HL-60 (cell line): ENCODE data around the gene ARHGAP23.
A peak's percentile ranks its signal among the peaks of the same experiment; 100 is the strongest.

Experiments
- DNase-seq, 2 experiments: peaks; one replicate each; pipeline ENCODE4 v3.0.0-alpha.2; 2010 to 2020; ENCODE audit warnings: low read depth in 1 of 2, low spot score in 1 of 2
- H3K27ac ChIP-seq: fragments of 250-450 bp; sonication (Bioruptor Pico); replicated peaks from 2 replicates; pipeline ENCODE4 v1.5.1; 2020; ENCODE audit warnings: mild to moderate bottlenecking, moderate library complexity
- H3K27me3 ChIP-seq: fragments of 250-450 bp; sonication (Bioruptor Pico); 2 replicates; pipeline ENCODE4 v1.5.1; 2021; ENCODE audit warnings: mild to moderate bottlenecking, moderate library complexity; ENCODE audit not compliant: insufficient read depth, poor library complexity, severe bottlenecking
- H3K4me3 ChIP-seq: replicated peaks from 2 replicates; pipeline ENCODE4 v1.5.1; 2011; ENCODE audit warnings: mild to moderate bottlenecking, control low read depth, low read length; ENCODE audit not compliant: insufficient read depth
- CTCF ChIP-seq: IDR thresholded peaks from one replicate; pipeline ENCODE4 v1.5.1; 2011; ENCODE audit warnings: low read length, control low read depth, inconsistent platforms; ENCODE audit not compliant: insufficient read depth
- GABPA ChIP-seq: IDR thresholded peaks from 2 replicates; pipeline ENCODE4 v1.6.1; 2012; ENCODE audit warnings: low read depth
- POLR2AphosphoS5 ChIP-seq: IDR thresholded peaks from 2 replicates; pipeline ENCODE4 v1.6.1; 2012; ENCODE audit warnings: low read depth
- REST ChIP-seq: IDR thresholded peaks from 2 replicates; pipeline ENCODE4 v1.6.1; 2012; ENCODE audit warnings: low read depth; ENCODE audit not compliant: insufficient replicate concordance
- SPI1 ChIP-seq: IDR thresholded peaks from 2 replicates; pipeline ENCODE4 v1.6.1; 2012; ENCODE audit warnings: low read depth, mild to moderate bottlenecking, borderline replicate concordance

Gene ARHGAP23

GRCh38 chr17:38532451-38532850 lies 104.2 kb downstream of the ARHGAP23 start:
- H3K4me3 ChIP-seq, result no peak overlapping the region
- DNase-seq, result no peak
- H3K27me3 ChIP-seq, result peaks cover 12% of the 10 kb centered on the region
- TF ChIP-seq SPI1 (peak; percentile 4; the same call in 1 of the 2 replicates), POLR2AphosphoS5 (no peak), GABPA (no peak), REST (no peak)
- no peak overlapping the region for H3K27ac ChIP-seq

- Histone ChIP-seq H3K27ac (no peak overlapping the region), H3K27me3 (peaks cover 12% of the 10 kb centered on the region), H3K4me3 (no peak overlapping the region)
- TF ChIP-seq POLR2AphosphoS5 (no peak), SPI1 (no peak), CTCF (no peak), REST (no peak), GABPA (no peak)
- no peak for DNase-seq
Measured at GRCh38 chr17:38533241-38533640, 105.0 kb downstream of the ARHGAP23 start.

GRCh38 chr17:38533866-38534497 lies 105.7 kb downstream of the ARHGAP23 start:
- H3K27me3 ChIP-seq, result peaks cover 12% of the 10 kb centered on the region
- H3K4me3 ChIP-seq, result no peak overlapping the region
- TF ChIP-seq SPI1, result no peak
- TF ChIP-seq CTCF, result no peak
- TF ChIP-seq REST, result no peak
- no peak for TF ChIP-seq GABPA
- TF ChIP-seq POLR2AphosphoS5, result no peak
- no peak for DNase-seq
- no peak overlapping the region for H3K27ac ChIP-seq
